HTR-8/SVneo (cell line): ENCODE data around the gene KRT73.

Experiments used
- DNase-seq: peaks from one replicate; pipeline ENCODE4 v3.0.0; 2011; ENCODE audit warnings: low spot score, mixed read lengths; ENCODE audit not compliant: insufficient read length
- FAIRE-seq: peaks from 2 replicates; lab custom pipeline; 2011; peaks lifted over from hg19 to GRCh38; lab: Jason Lieb, UNC

Gene KRT73

DNA sequence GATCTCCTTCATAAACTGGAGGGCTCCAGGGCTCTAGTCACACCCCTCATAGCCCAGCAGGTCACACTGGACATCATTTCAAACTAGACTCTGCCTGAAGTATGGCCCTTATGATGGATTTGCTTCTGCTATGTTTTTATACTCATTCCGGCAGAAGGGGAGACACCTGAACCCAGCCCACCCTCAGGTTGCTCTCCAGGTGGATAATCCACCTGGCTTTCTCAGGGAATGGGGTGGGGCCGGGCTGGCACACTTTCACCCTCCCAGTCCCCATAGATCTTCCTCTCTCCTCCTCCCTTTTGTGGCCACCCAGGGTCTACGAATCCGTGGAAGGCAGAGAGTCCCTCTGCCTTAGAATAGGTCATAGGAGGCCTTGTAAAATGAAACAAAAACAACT, 9.8 kb upstream of the KRT73 start:
- DNase-seq (no peak), FAIRE-seq (no peak)

DNA sequence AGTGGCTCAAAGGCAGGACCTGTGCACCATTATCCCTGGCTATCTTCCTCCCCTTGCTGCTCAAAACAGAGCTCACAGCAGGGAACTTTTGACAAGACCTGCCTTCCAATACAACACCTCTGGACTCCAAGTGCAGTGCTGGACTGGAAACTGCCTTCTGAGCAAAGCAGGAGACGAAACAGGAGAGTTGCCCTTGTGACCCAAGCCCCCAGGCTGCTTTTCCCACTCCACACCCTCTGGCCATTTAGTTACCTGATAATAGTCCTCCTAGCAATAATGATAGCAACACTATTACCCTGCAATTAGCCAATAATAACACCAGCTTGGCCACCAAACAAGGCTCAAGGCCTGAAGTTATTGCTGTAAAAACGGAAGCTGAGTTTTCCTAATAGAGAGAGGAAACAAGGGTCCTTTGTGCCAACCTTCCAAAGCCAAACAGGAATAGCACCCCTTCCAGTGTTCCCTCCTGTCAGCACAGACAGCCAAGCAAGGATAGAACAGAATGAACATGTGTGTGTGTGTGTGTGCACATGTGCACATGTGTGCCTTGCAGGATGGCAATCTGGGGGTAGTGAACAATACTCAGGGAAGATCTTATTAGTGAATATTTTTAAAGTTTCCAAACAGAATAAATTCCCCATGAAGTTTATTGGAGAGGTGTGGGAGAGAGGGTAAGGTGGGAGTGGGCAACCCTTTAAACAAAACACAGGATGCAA, 9.2 kb upstream of the KRT73 start:
- FAIRE-seq (no peak), DNase-seq (no peak)

DNA sequence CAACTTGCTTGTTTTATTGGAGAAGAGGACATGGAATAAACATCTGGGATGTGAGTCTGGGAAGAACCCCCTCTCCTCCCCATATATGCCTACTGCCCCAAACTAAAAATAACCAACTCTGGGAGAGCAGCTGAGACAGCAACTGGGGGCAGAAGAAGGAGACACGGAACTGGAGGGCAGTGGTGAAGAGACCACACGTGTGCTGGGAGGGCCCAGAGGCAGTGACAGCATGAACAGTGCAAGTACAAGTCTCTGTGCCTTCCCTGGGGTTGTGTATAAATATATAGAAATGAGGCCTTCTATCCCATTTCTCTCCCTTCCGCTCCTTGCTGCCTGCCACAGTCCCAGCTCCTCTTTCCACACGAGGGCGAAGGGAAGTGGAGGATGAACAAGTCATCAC, 4.0 kb upstream of the KRT73 start:
- DNase-seq (no peak), FAIRE-seq (no peak)

DNA sequence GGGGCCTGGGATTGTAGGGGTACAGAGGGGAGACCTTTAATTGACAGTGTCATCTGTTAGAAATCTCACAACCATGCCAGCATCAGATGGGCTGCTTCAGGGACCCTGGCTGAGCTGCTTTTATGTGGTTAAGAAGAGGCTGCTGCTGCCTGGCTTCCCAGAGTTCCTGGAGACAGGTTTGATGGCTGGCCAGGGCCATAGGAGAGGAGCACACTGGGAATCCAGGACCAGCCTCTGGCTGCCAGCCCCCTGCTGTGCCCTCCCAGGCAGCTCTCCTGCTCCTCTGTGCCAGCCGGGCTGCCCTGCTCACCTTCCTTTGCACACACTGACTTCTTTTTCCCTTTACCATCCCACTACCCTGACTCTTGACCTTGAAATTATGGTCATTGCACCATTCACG, 507 bp upstream of the KRT73 start:
- no peak for FAIRE-seq
- DNase-seq: no peak

DNA sequence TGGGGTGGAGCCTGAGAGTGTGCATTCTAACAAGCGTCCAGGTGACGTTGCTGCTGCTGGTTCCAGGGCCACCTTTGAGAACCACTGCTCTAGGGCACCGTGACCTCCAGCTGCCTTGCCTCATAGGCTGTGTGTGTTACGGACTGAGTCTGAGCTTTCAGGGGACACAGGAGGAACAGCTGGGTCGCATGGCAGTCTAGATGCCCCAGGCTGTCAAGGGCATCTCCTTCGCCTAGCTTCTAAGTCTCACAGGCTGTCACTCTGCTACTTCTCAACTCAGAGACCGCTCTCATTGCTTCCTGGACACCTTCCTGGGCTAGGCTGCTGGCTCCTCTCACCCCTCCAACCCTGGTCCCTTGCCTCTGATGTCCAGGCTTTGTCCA, 965 bp downstream of the KRT73 start:
- no peak for FAIRE-seq

DNA sequence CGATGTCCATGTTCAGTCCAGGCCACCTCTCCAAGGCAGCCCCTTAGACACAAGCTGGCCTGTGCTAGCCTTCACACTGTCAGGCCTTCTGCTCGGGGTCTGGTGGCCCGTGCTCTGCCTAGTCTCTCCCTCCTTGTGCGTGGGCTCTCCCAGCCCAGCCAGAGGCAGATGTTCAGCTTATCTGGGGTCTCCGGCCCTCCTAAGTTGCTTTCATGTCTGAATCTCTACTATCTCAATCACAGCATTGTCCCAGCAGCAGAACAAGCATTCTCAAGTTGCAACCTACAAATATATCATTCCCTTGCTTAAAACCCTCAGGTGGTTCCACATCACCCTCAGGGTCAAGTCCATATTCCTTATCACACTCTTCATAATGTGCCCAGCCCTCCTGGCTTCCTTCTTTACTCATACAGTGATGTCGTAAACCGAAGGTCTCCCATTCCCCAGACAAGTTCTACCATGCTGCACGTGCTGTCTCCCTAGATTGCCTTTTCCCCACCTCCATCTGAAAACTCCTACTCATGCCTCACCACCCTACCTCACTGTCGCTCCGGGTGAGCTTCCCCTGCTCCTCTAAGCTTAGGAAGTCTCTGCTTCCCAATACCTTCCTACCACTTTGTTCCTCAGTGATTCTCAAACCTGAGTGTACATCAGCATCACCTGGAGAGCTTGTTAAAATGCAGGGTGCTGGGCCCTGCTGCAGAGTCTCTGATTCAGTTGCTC, 1.5 kb downstream of the KRT73 start:
- DNase-seq (no peak), FAIRE-seq (no peak)

More for the DNA sequence above, 965 bp downstream of the KRT73 start:
- DNase-seq: no peak

DNA sequence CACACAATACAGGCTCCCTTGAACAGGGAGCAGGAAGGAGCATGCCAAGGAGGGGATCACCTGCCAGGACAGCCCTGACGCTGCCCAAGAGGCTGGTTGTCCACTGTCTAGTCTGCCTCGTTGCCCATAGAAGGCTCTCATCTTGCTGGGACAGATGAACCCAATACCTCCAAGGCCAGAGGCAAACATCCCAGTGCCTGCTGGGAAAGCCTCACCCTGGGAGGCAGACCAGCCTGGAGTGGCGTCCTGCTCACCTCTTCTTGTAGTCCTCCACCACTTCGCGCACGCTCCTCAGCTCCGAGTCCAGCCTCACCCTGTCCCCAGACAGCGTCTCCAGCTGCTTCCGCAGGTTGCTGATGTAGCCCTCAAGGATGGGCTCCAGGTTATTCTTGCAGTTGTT, 2.4 kb downstream of the KRT73 start:
- no peak for FAIRE-seq
- DNase-seq: no peak

DNA sequence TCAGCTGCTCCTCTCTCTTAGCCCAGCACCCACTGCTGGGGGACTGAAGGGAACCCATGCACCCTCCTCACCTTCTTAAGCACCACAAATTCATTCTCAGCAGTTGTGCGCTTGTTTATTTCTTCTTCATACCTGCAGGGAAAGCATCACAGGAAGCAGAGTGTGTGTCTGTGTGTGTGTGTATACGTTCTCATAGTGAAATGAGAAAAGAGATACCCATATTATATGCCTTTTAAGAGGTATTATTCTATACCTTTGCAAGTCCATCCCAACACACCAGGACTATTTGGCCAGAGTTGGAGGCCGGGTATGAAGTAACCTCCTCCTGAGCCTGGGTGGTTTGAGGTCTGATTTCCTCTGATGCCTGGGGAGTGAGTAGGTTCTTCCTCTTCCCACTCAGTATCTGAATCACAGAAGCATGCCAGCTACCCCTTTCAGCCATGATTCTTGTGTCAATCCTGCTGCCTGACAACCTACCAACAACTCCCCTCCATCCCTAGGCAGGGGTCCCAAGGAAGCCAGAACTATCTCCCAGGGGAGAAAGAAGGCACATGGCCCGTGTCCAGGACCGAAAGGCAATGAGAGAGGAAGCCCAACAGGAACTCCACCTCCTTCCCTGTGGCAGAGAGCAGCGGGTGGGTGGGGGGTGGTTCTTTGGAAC, 3.0 kb downstream of the KRT73 start:
- FAIRE-seq: no peak

DNA sequence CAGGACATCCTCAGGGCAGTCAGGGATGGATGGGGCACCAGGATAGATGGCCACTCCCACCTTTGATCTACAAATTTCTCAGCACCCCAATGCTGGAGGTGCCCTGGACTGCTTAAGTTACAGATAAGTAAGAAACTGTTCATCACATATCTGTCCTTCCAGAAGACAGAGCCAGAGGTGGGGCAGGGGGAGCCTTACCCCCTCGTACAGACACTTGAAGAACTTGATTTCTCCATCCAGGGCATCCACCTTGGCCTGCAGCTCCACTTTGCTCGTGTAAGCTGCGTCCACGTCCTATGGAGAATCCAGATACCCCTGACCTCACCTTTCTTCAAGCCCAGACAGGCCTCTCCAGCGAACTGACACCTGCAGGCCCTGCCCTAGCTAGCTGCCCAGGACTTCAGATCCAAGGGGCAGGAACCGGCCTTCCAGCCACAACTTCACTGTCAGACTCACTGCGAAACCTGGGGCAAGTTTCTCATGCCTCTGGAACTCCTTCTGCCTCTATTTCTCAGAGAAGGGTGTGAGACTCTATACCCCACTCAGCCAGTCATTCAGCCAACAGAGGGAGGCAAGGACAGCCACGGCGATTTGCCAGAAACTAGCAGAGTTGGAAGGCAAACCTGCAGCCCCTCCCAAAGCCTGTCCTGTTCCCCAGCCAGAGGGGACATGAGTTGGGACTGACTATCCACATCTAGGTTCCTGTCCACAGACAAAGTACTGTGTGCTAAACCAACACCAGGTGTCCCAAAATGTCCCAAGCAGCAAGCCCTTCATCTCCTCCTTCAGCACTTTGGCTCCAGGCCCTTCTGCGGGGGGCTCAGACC, 3.8 kb downstream of the KRT73 start:
- no peak for FAIRE-seq
- DNase-seq: no peak

More for the DNA sequence above, 3.0 kb downstream of the KRT73 start:
- DNase-seq: no peak

DNA sequence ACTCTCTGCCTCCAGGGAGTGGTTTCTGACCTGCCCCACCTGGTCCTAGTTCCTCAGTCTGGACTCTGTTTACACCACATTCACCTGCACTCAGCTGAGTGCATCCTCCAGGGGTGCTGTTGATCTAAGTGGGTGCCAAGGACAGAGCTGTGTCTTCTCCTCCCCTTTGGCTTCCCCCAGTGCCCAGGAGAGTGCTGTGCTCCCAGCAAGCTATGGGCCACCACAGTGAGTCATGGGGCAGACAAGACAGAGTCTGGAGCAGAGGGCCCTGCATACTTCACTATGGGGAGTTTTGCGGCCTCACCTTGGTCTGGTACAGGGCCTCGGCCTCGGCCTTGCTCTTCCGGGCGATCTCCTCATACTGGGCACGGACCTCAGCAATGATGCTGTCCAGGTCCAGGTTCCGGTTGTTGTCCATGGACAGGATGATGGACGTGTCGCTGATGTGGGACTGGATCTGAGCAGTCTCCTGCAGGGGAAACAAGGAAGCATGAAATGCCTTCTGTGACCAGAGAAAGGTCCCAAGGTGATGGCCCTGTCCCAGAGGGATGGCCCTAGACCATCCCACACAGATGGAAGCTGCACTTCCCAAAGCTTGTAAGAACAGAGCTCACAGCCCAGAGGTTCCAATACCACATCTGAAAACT, 4.9 kb downstream of the KRT73 start:
- DNase-seq (no peak), FAIRE-seq (no peak)

DNA sequence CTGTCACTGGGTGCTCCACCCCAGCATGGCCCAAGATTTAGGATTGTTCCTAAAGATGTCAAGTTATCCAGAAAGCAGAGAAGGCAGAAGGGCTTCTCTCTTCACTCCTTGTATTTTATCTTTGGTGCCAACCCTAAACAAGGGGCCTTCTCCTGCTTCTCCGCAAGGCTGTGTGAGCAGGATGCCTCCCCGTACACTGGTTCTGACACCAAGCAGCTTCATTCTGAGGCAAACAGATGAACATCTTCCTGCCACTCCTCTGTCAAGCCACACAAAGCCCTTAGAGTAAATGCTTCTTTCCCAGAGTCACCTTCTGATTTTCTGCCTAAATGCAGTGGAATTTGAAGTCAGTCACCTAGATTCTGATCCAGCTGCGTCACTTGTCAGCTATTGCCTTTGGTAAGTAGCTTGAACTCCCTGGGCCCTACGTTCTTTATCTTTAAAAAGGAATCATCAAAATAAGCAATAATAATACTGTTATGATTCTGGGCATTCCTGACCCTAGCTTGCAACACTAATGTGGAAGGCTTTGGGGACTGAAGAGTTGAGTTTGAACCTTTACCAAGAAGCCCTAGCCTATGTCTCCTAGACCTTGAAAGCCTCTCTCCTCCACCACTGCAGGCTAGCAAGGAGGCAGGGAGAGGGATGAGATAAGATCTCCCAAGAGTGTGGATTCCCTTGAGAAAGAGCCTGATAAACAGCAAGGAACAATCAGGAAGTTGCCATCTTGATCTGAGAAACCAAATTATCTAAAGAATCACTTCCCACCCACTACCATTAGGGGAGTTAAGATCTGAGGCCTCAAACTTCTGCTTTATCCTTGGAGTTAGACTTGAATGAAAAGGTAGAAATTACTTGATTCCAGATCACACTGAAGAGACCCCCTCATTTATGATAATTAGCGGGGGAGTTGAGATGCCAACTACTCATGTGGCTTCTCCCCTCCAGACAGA, 5.7 kb downstream of the KRT73 start:
- FAIRE-seq (no peak), DNase-seq (no peak)

DNA sequence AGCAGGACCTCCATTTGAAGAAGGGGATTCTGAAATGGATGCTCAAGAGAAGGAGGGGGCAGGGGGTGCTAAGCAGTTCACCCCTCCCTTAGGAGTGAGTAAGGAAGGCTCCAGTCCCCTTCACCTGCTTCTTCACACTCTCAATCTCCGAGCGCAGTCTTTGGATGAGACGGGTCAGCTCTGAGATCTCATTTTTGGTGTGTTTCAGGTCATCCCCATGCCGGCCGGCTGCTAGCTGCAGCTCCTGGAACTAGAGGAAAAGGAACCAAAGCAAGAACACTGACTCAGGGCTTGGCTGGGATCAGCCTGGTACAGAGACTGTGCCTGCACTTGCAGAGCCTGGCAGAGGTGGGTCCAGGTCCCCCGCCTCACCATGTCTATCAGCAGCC, 7.3 kb downstream of the KRT73 start:
- FAIRE-seq (no peak), DNase-seq (no peak)

DNA sequence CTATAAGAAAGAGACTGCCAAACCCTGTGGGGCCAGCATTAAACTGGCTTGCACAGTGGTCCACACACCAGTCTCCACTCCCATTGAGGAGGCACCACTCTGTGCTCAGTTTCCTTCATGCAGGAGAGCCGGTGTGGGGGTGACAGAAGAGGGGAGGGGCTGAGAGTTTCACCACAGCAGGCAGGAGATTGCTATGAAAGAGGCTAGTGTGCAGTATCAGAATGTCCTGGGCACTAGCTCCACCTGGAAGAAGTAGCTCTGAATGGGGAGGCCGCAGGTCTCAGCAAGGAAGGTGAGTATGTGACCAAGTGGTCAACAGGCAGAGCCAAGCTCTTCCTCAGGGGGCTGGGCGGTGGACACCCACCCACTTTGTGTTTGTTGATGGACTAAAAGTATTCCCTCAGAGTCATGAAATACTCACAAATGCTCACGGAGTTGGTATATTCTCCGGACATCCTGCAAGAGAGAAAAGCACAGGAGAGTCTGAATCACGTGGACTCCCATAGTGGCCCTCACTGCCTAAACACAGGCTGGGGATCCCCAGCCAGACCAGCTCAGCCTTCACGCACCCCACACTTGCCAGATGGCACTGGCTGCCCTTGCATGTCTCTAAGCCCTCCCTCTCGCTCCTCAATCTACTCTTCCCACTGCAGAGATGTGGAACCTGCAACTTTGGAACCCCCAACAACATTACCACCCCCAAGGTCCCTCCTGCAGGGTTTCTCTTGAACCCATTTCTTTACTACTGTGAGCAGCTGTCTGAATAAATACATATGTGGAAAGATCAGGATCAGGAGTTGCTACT, 9.3 kb downstream of the KRT73 start:
- no peak for FAIRE-seq

DNA sequence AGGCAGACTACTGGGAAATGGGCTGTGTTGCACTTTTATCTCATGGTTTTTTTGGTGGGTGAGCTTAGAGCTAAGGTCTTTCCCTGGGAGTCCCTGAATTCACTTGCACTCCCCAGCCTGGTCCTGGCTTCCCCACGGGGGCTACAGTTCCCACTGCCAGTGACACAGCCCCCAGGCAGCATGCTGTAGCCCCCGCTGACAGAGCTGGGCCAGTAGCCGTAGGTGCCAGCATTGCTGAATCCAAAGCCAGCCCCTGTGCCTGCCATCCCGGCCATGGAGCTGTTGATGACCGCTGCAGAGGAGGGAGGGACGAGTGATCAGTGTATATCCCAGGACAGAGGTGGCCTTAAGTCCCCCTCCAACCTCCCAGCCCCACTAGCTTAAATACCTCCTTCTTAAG, 10.2 kb downstream of the KRT73 start:
- no peak for FAIRE-seq

More for the DNA sequence above, 9.3 kb downstream of the KRT73 start:
- no peak for DNase-seq

DNA sequence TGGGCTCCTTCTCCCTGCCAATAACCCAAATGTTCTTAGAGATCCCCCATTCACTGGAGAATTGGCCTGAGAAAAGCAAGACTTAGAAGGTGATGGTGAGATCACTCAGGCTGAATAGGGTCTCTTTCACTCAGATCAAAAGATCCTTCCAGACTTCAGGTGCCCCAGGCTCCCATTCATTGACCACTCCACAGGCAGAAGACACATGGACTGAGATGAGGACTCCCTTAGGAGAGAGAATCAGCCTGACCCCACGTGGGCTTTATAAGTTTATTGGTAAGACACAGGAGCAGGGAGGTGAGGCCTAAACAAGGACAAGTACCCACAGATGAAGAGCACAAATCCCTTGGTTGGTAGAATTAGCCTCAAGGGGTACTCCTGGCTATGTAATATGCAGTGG, 11.0 kb downstream of the KRT73 start:
- no peak for FAIRE-seq

More for the DNA sequence above, 10.2 kb downstream of the KRT73 start:
- DNase-seq: no peak

DNA sequence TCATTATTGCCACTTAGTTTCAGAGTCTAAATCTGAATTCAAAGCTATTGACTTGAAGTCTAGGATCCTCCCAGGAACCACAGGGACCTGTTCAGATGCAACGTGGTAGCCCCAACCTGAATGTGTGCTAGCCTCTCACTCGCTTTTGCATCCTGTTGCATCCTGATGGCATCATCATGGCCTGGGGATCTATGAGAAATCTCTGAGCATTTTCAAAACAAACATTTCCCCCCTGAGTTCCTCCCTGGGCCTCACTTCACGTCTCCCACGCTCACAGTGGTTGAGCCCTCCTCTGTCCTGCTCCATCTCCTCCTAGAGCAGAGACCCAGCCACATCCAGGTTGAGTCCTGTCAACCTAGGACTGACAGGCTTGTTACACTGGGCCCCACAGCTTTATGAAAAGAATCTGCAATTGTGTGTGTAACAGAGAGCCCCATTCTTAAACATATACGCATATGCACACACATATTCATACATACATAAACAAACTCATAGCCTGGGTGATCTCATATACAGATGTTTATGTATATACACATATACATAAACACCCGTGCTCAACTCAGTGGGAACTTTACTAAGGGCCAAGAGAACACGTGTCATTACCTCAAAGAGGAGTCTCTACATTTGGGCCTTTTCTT, 11.7 kb downstream of the KRT73 start:
- FAIRE-seq (no peak), DNase-seq (no peak)

More for the DNA sequence above, 11.0 kb downstream of the KRT73 start:
- no peak for DNase-seq

DNA sequence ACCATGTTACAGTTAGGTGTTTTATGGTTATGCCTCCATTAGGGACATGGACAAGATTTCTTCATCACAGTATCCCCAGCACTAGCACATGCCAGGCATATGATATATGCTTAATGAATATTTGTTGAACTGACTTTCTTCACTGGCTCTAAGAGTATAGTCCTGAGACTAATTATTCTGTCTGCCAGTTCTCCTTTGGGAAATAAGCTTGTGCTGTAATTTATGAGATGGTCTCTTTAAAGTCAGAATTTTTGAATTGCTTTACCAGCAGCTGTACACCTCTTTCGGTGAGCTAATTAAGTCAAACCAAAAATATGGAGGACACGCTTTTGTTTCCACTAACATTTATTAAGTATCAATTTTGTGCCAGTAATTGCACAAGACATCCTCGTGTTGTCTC, 12.3 kb downstream of the KRT73 start:
- FAIRE-seq: no peak

DNA sequence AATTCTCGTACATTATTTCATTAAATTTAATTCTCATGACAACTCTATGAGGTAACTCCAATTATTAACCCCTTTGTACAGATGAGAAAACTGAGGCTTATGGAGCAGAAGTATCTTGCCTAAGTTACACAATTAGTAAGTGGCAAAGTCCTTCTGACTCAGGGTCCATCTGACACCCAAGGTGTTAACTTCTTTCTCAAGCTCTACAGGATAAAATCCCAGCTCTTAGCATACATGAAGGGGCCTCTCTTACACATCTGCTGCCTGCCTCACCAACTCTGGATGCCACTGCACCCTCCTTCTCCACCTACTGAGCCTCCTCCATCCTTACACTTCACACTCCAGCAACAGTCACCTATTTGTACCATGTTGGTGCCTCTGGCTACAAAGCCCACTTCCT, 12.8 kb downstream of the KRT73 start:
- FAIRE-seq: no peak
- DNase-seq: no peak

More for the DNA sequence above, 12.3 kb downstream of the KRT73 start:
- DNase-seq: no peak
